HG02885 (cell line): Measurements from ENCODE around the gene GRM4.
"Not testable (repeated sequence)": the region's sequence is repeated elsewhere in the genome, so short reads cannot be mapped to it uniquely, and the experiment has no call there.

Experiments
- ATAC-seq: cut with Tn5 transposase; IDR thresholded peaks from one replicate; pipeline ENCODE4 v1.9.1; 2021; ENCODE audit warnings: mild to moderate bottlenecking; ENCODE audit not compliant: unreplicated experiment, poor library complexity

GRM4 gene

GRCh38 chr6:34029489-34030280 lies 116.2 kb downstream of the GRM4 start:
- ATAC-seq: no peak

GRCh38 chr6:34028691-34029360 lies 117.1 kb downstream of the GRM4 start:
- no peak for ATAC-seq

- ATAC-seq: no peak
Measured at GRCh38 chr6:34027939-34028441, 117.9 kb downstream of the GRM4 start.

GRCh38 chr6:34027445-34027936 lies 118.4 kb downstream of the GRM4 start:
- ATAC-seq: no peak

GRCh38 chr6:34025861-34026260 lies 120.0 kb downstream of the GRM4 start:
- no peak for ATAC-seq

- no peak for ATAC-seq
Measured at GRCh38 chr6:34025112-34025807, 120.6 kb downstream of the GRM4 start.

- no peak for ATAC-seq
Measured at GRCh38 chr6:34022873-34023255, 123.0 kb downstream of the GRM4 start.

GRCh38 chr6:34022250-34022872 lies 123.5 kb downstream of the GRM4 start:
- ATAC-seq: no peak

- ATAC-seq: no peak
Measured at GRCh38 chr6:34021554-34022190, 124.2 kb downstream of the GRM4 start.

- ATAC-seq: no peak
Measured at GRCh38 chr6:34020807-34021553, 124.9 kb downstream of the GRM4 start.

- ATAC-seq: no peak
Measured at GRCh38 chr6:34020278-34020677, 125.6 kb downstream of the GRM4 start.

- ATAC-seq: no peak
Measured at GRCh38 chr6:34018961-34019606, 126.8 kb downstream of the GRM4 start.

- ATAC-seq: no peak
Measured at GRCh38 chr6:34018026-34018425, 127.9 kb downstream of the GRM4 start.

- ATAC-seq: no peak
Measured at GRCh38 chr6:34017106-34017805, 128.6 kb downstream of the GRM4 start.

GRCh38 chr6:34016573-34016972 lies 129.3 kb downstream of the GRM4 start:
- not testable (repeated sequence) for ATAC-seq

GRCh38 chr6:34015586-34015985 lies 130.3 kb downstream of the GRM4 start:
- ATAC-seq: no peak

- ATAC-seq: no peak
Measured at GRCh38 chr6:34011264-34011663, 134.6 kb downstream of the GRM4 start.

GRCh38 chr6:34005901-34006531 lies 139.9 kb downstream of the GRM4 start:
- no peak for ATAC-seq
